Effector memory CD4-positive, alpha-beta T cell (primary cell): ENCODE measurements around the gene HIP1R.

ENCODE experiments used
- DNase-seq, 3 donors: peaks; one replicate each; pipeline ENCODE4 v3.0.0-alpha.2; 2020
- H3K27ac ChIP-seq: 2 replicates; pipeline ENCODE4 v1.7.0; 2013; ENCODE audit warnings: mild to moderate bottlenecking, low read length, moderate library complexity; ENCODE audit not compliant: insufficient read depth, poor library complexity, severe bottlenecking
- H3K27me3 ChIP-seq: replicated peaks from 2 replicates; pipeline ENCODE4 v1.7.0; 2013; ENCODE audit warnings: mild to moderate bottlenecking, low read length; ENCODE audit not compliant: insufficient read depth, control insufficient read depth, poor library complexity, severe bottlenecking
- H3K36me3 ChIP-seq: 2 replicates; pipeline ENCODE4 v1.7.0; 2013; ENCODE audit warnings: mild to moderate bottlenecking, low read length, moderate library complexity; ENCODE audit not compliant: control insufficient read depth, insufficient read depth
- H3K4me1 ChIP-seq: 2 replicates; pipeline ENCODE4 v1.7.0; 2013; ENCODE audit warnings: low read length, mild to moderate bottlenecking; ENCODE audit not compliant: control insufficient read depth, insufficient read depth, poor library complexity, severe bottlenecking
- H3K4me3 ChIP-seq: 2 replicates; pipeline ENCODE4 v1.7.0; 2013; ENCODE audit warnings: low read length, low read depth, mild to moderate bottlenecking; ENCODE audit not compliant: insufficient read depth, poor library complexity, severe bottlenecking
- H3K9me3 ChIP-seq: 2 replicates; pipeline ENCODE4 v1.7.0; 2013; ENCODE audit warnings: mild to moderate bottlenecking, low read length, moderate library complexity; ENCODE audit not compliant: control insufficient read depth

The HIP1R gene

DNA sequence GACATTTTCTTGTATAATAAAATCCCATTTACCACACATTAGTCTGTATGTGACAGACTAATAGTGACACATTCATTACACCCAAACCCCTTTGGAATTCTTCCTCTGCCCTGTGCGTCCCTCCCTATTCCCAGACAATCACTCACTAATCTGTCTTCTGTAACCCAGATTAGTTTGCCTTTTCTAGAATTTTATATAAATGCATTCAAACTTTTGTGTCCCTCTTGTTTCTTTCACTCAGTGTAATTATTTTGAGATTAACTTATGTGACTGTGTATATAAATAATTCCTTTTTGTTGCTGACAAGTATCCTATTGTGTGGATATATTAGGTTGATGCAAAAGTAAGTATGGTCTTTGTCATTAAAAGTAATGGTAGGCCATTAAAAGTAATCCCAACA lies 27.6 kb upstream of the HIP1R start:
- no peak for DNase-seq
- H3K27ac ChIP-seq, result no peak overlapping the region
- no peaks in the 10 kb centered on the region for H3K9me3 ChIP-seq
- no peaks in the 10 kb centered on the region for H3K4me1 ChIP-seq
- no peaks in the 10 kb centered on the region for H3K27me3 ChIP-seq
- no peak overlapping the region for H3K4me3 ChIP-seq
- H3K36me3 ChIP-seq, result no peaks in the 10 kb centered on the region

DNA sequence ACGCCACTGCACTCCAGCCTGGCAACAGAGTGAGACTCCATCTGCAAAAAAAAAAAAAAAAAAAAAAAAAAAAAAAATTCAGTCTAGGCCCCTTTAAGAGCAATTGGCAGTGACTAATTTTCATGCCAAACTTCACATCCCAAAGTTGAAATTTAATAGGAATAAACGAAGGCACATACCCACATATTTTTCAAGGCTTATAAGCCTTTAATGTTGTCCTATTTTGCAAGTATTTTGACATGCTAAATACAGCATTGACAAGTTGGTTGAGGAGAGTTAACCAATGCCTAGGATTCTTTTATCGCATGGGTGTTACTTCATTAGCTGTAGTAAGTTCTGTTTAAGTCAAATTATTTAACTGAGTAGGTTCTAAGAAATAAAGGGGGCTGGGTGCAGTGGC lies 23.5 kb upstream of the HIP1R start:
- no peaks in the 10 kb centered on the region for H3K9me3 ChIP-seq
- DNase-seq, result no peak
- H3K4me1 ChIP-seq, result no peaks in the 10 kb centered on the region
- no peak overlapping the region for H3K27ac ChIP-seq
- H3K27me3 ChIP-seq, result no peaks in the 10 kb centered on the region
- H3K4me3 ChIP-seq, result no peak overlapping the region
- no peaks in the 10 kb centered on the region for H3K36me3 ChIP-seq

DNA sequence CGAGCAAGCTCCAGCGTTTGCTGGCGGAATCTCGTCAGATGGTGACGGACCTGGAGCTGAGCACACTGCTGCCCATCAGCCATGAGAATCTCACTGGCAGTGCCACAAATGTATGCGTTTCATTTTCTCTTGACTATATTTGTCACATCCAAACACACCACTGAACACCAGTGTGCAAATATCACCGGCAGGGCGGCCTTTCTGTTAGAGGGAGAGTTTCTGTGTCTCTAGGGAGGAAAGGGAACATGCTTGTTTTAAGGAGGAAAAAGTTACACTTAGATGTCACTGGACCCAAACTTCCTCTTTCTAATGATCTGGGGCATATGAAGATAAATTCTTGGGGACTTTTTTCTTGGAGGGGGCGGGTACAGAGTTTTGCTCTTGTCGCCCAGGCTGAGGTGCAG lies 21.9 kb upstream of the HIP1R start:
- Histone ChIP-seq H3K4me1 (no peaks in the 10 kb centered on the region), H3K27ac (no peak overlapping the region), H3K9me3 (no peaks in the 10 kb centered on the region), H3K27me3 (no peaks in the 10 kb centered on the region), H3K4me3 (no peak overlapping the region), H3K36me3 (no peaks in the 10 kb centered on the region)
- DNase-seq, result no peak

DNA sequence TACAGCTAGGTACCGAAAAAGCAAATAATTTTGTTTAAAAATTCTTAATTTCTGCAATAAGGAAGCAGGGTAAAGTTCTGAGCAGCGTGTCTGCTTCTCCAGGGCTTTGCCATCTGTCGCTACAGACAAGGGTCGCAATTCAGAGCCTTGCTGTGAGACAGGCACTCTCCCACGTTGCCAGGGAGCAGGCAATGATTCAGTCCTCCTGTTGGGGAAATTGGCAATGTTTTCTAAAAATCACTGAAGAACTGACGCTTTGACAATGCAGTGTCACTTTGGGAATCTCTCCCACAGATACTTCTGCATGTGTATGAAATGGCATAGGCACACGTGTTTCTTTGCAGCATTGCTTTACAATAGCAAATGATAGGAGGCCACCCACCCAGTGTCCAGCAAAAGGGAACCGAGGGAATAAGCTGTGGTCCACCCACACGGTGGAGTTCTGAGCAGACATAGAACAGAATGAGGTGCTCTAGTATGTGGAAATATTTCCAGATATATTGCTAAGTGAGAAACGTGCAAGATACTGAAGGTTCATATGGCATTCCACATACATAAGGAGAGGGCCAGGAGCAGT lies 16.0 kb upstream of the HIP1R start:
- no peak for DNase-seq
- Histone ChIP-seq H3K27ac (no peak overlapping the region), H3K9me3 (no peaks in the 10 kb centered on the region), H3K4me3 (no peak overlapping the region), H3K4me1 (no peaks in the 10 kb centered on the region), H3K27me3 (no peaks in the 10 kb centered on the region), H3K36me3 (no peaks in the 10 kb centered on the region)

DNA sequence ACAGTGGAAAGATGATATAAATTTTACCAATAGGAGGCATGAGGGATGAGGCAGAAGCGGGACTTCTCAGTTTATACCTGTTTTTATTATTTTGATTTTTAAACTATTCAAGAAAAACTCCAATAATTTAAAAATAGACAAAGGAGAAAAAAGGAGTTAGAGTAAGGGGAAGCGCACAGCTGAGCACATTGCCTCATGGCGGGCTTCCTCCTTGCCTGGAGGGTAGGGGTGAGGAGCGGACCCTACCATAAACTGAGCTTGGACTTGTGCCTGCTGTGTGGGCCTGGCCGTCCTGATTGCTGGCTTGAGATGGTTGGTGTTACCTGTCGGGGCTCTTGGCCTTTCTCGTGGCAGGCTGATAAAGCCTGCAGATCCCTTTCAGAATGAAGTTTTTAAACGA lies 15.1 kb upstream of the HIP1R start:
- DNase-seq, result no peak
- no peaks in the 10 kb centered on the region for H3K27me3 ChIP-seq
- H3K9me3 ChIP-seq, result no peaks in the 10 kb centered on the region

DNA sequence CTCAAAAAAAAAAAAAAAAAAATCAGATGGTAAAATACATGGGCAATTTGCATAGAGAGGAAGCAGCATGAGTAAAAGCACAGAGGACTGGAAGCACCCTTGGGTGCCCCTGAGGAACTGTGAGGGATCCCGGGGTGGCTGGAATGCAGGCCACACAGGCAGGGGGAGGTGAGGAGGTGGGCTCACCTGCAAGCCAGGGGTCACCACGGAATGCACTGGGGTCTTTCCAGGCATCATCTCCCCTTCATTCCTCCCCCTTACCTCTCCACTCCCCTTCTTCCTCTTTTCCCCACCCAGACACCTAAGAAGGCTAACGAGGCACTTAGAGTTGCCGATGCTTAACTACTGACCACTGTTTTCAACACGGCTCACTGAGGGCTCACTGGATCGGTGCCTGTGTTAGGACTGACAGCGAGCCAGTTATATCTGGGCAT lies 14.4 kb upstream of the HIP1R start:
- Histone ChIP-seq H3K4me3 (no peak overlapping the region), H3K9me3 (no peaks in the 10 kb centered on the region), H3K4me1 (no peaks in the 10 kb centered on the region), H3K27ac (no peak overlapping the region), H3K36me3 (no peaks in the 10 kb centered on the region), H3K27me3 (no peaks in the 10 kb centered on the region)
- DNase-seq, result no peak

More for the DNA sequence above, 15.1 kb upstream of the HIP1R start:
- no peak overlapping the region for H3K4me3 ChIP-seq
- H3K4me1 ChIP-seq, result no peaks in the 10 kb centered on the region
- H3K36me3 ChIP-seq, result no peaks in the 10 kb centered on the region
- no peak overlapping the region for H3K27ac ChIP-seq

DNA sequence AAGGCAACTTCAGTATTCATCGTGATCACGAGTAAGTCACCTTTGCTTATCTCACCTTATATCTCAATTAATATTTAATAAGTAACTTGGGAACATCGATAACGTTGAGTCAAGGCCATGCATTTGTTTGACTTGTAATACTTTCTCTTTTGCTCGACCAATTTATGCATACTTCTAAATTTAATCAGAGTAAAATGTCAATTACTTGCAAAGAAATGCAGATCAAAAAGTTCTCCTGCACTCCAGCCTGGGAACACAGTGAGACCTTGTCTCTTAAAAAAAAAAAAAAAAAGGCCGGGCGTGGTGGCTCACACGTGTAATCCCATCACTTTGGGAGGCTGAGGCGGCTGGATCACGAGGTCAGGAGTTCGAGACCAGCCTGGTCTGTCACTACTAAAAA lies 11.8 kb upstream of the HIP1R start:
- Histone ChIP-seq H3K36me3 (no peaks in the 10 kb centered on the region), H3K9me3 (no peaks in the 10 kb centered on the region), H3K27ac (no peak overlapping the region), H3K27me3 (no peaks in the 10 kb centered on the region), H3K4me3 (no peak overlapping the region), H3K4me1 (no peaks in the 10 kb centered on the region)
- no peak for DNase-seq

- Histone ChIP-seq H3K9me3 (no peaks in the 10 kb centered on the region), H3K4me3 (no peak overlapping the region), H3K27ac (no peak overlapping the region), H3K36me3 (no peaks in the 10 kb centered on the region), H3K4me1 (no peaks in the 10 kb centered on the region), H3K27me3 (no peaks in the 10 kb centered on the region)
- DNase-seq, result no peak
Measured at GRCh38 chr12:122825773-122826724, 9.2 kb upstream of the HIP1R start.

DNA sequence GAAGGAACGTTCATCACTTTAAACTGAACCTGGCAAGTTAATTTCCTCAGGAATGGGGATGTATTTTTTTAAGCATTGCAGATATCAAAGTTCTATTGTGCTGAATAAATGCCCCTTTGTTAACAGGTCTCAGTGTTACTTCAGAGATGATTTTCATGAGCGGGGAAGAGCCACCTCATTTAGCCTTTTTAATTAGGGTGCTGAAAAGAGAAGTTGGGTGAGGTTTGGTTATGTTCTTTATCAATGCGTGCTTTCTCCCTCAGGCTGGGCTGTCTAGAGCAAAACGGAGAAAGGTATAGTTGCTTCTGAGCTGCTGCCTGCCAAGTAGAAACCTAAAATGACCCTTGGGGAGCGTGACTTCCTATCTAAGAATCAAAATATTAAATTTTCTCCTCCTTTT lies 8.0 kb upstream of the HIP1R start:
- no peak for DNase-seq
- no peak overlapping the region for H3K4me3 ChIP-seq

DNA sequence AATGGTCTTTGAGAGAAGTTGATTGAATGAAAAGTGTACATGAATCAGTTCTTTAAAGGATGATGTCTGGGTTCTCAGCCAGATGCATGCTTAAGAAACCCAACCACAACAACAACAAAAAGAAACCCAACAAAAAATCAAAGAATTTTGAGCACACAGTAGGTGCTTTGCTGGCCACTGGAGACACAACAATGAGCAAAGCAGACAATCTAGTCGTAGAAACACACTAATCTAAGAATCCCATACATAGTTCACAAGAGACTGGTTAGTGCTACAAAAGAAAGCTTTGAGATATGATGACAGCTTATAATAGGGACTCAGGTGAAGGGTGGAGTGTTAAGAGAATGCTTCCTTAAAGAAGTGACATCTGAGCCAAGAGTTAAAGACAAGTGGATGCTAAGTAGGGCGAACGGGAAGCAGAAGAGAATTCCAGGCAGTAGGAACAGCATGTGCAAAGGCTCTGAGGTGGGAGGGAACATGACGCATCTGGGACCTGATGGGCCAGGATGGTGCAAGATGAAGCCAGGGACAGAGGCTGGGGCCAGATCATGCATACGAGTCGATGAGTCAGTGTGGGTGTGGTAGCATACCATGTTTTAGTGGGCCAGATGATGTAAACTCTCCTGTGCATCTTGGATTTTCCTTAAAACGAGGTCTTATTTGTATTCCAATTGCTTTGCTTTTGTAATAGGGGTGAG lies 4.6 kb upstream of the HIP1R start:
- Histone ChIP-seq H3K4me3 (no peak overlapping the region), H3K36me3 (no peaks in the 10 kb centered on the region), H3K4me1 (peaks cover 6% of the 10 kb centered on the region), H3K27ac (no peak overlapping the region), H3K9me3 (no peaks in the 10 kb centered on the region), H3K27me3 (no peaks in the 10 kb centered on the region)
- DNase-seq, result no peak

More for the DNA sequence above, 8.0 kb upstream of the HIP1R start:
- Histone ChIP-seq H3K36me3 (no peaks in the 10 kb centered on the region), H3K4me1 (no peaks in the 10 kb centered on the region), H3K9me3 (no peaks in the 10 kb centered on the region), H3K27ac (no peak overlapping the region), H3K27me3 (no peaks in the 10 kb centered on the region)
